Uterus (tissue), 4 donors: Measurements from ENCODE around the gene CBLB. TPM values are rescaled to one million over a fixed set of nuclear protein-coding genes. Genes with fewer than 3 reads are reported as not detected.

Experiments used
- DNase-seq, 2 donors: peaks; one replicate each; pipeline ENCODE4 v3.0.0-alpha.2; 2019 to 2020
- H3K27ac ChIP-seq, 2 donors: fragments of 200-600 bp; sonication (generic); 1 replicate in 1 of 2; 2 replicates in 1 of 2; pipeline ENCODE4 v1.5.1; 2016 to 2018
- H3K27me3 ChIP-seq, 2 donors: fragments of 200-600 bp; sonication (generic); one replicate each; pipeline ENCODE4 v1.5.1; 2018 to 2019; ENCODE audit warnings: control low read depth in 1 of 2
- H3K36me3 ChIP-seq, 2 donors: fragments of 200-600 bp; sonication (generic); one replicate each; pipeline ENCODE4 v1.5.1; 2019; ENCODE audit warnings: control low read depth in 1 of 2
- H3K4me1 ChIP-seq, 2 donors: fragments of 200-600 bp; sonication (generic); one replicate each; pipeline ENCODE4 v1.5.1; 2018 to 2019; ENCODE audit warnings: control low read depth in 1 of 2
- H3K4me3 ChIP-seq, 2 donors: fragments of 200-600 bp; sonication (generic); 1 replicate in 1 of 2; 2 replicates in 1 of 2; pipeline ENCODE4 v1.5.1; 2018 to 2019; ENCODE audit warnings: mild to moderate bottlenecking in 1 of 2
- H3K9me3 ChIP-seq, 2 donors: fragments of 200-600 bp; sonication (generic); one replicate each; pipeline ENCODE4 v1.5.1; 2019; ENCODE audit warnings: control low read depth in 1 of 2
- CTCF ChIP-seq, 4 experiments: fragments of 200-600 bp in 2 of 4; fragments of 450-650 bp in 2 of 4; sonication (generic) in 2 of 4; IDR thresholded peaks; one replicate each; pipeline ENCODE4 v1.5.1; 2016 to 2019; ENCODE audit warnings: antibody characterized with exemption in 4 of 4, mild to moderate bottlenecking in 2 of 4, moderate library complexity in 1 of 4
- POLR2A ChIP-seq, 2 donors: fragments of 450-650 bp; IDR thresholded peaks; one replicate each; pipeline ENCODE4 v1.6.1; 2016; ENCODE audit warnings: antibody characterized with exemption in 2 of 2, mild to moderate bottlenecking in 1 of 2, moderate library complexity in 1 of 2
- intact Hi-C: fragments of 100-400 bp; cut with DNase I; formaldehyde crosslinking; loops from one replicate; pipeline ENCODE4 v1.15.1; 2023; ENCODE audit warnings: low total_unique reads
- total RNA-seq, 4 donors: library from RNA; depleted of rRNA in 3 of 4; stranded (reverse); fragments of >200 nt in 3 of 4; gene quantifications; one replicate each; pipeline versions ENCODE4 v1.1.0 to v1.2.4, GENCODE V29; 2014 to 2023
- donor health status: DM: yes; HTN: yes; CAD: no.

Gene CBLB
- total RNA-seq, 4 donors from 2014 or later = 26.1 to 86.2 (median 44.5) TPM

- Histone ChIP-seq H3K9me3 (no peaks in the 10 kb centered on the region), H3K4me1 (no peaks in the 10 kb centered on the region), H3K36me3 (no peaks in the 10 kb centered on the region), H3K4me3 (no peak overlapping the region), H3K27me3 (no peaks in the 10 kb centered on the region), H3K27ac (no peak overlapping the region)
- intact Hi-C loops = no loop called here
- TF ChIP-seq CTCF (IDR thresholded peaks at IDR 0.05) (no peak), POLR2A (IDR thresholded peaks at IDR 0.05) (no peak)
- no peak for DNase-seq
Measured at GRCh38 chr3:105836533-105836932, 32.3 kb downstream of the CBLB start.

- Histone ChIP-seq H3K4me3 (no peak overlapping the region), H3K27ac (peak overlapping the region in 1 of 2 donors; percentile 35), H3K36me3 (no peaks in the 10 kb centered on the region), H3K9me3 (no peaks in the 10 kb centered on the region), H3K4me1 (no peaks in the 10 kb centered on the region), H3K27me3 (no peaks in the 10 kb centered on the region)
- DNase-seq = no peak
- TF ChIP-seq POLR2A (IDR thresholded peaks at IDR 0.05) (no peak), CTCF (IDR thresholded peaks at IDR 0.05) (no peak)
- intact Hi-C loops = no loop called here
Measured at GRCh38 chr3:105835606-105836005, 33.2 kb downstream of the CBLB start.

GRCh38 chr3:105834768-105835167, 34.0 kb downstream of the CBLB start:
- Histone ChIP-seq H3K9me3 (no peaks in the 10 kb centered on the region), H3K4me3 (no peak overlapping the region), H3K27ac (no peak overlapping the region), H3K27me3 (no peaks in the 10 kb centered on the region), H3K4me1 (no peaks in the 10 kb centered on the region), H3K36me3 (no peaks in the 10 kb centered on the region)
- intact Hi-C loops = no loop called here
- TF ChIP-seq CTCF (IDR thresholded peaks at IDR 0.05) (no peak), POLR2A (IDR thresholded peaks at IDR 0.05) (no peak)
- no peak for DNase-seq

- intact Hi-C loops = no loop called here
- no peak for DNase-seq
- H3K4me3 ChIP-seq = no peak overlapping the region
- H3K9me3 ChIP-seq = no peaks in the 10 kb centered on the region
- peaks cover 0 to 7% of the 10 kb centered on the region in 2 donors for H3K4me1 ChIP-seq
- no peaks in the 10 kb centered on the region for H3K36me3 ChIP-seq
- H3K27ac ChIP-seq = no peak overlapping the region
- TF ChIP-seq CTCF (IDR thresholded peaks at IDR 0.05) = no peak
- TF ChIP-seq POLR2A (IDR thresholded peaks at IDR 0.05) = no peak
- no peaks in the 10 kb centered on the region for H3K27me3 ChIP-seq
Measured at GRCh38 chr3:105832644-105833043, 36.2 kb downstream of the CBLB start.

GRCh38 chr3:105830836-105831235, 38.0 kb downstream of the CBLB start:
- TF ChIP-seq CTCF (IDR thresholded peaks at IDR 0.05) (no peak), POLR2A (IDR thresholded peaks at IDR 0.05) (no peak)
- Histone ChIP-seq H3K36me3 (no peaks in the 10 kb centered on the region), H3K4me1 (peaks cover 0 to 7% of the 10 kb centered on the region in 2 donors), H3K4me3 (no peak overlapping the region), H3K9me3 (no peaks in the 10 kb centered on the region), H3K27ac (no peak overlapping the region), H3K27me3 (no peaks in the 10 kb centered on the region)
- no peak for DNase-seq
- intact Hi-C loops = no loop called here
